ENCODE measurements around the gene PMM2.
"Not testable (repeated sequence)": the region's sequence is repeated elsewhere in the genome, so short reads cannot be mapped to it uniquely, and the experiment has no call there.

Gene PMM2
- long read RNA-seq, transcript PMM2-203 (7 exons, 931 nt) = minor isoform, 6 of 151 reads
- long read RNA-seq, transcript PMM2-207 (6 exons, 793 nt) = minor isoform, 17 of 151 reads
- long read RNA-seq, transcript PMM2-201 (8 exons, 2,313 nt) = major isoform, 107 of 151 reads
- long read RNA-seq, transcript PMM2-212 (7 exons, 986 nt) = minor isoform, 8 of 151 reads
- long read RNA-seq, partial matches to known transcripts = 3 of 151 reads
- long read RNA-seq, other reads (novel, unspliced or antisense) = 6 of 151 reads

DNA sequence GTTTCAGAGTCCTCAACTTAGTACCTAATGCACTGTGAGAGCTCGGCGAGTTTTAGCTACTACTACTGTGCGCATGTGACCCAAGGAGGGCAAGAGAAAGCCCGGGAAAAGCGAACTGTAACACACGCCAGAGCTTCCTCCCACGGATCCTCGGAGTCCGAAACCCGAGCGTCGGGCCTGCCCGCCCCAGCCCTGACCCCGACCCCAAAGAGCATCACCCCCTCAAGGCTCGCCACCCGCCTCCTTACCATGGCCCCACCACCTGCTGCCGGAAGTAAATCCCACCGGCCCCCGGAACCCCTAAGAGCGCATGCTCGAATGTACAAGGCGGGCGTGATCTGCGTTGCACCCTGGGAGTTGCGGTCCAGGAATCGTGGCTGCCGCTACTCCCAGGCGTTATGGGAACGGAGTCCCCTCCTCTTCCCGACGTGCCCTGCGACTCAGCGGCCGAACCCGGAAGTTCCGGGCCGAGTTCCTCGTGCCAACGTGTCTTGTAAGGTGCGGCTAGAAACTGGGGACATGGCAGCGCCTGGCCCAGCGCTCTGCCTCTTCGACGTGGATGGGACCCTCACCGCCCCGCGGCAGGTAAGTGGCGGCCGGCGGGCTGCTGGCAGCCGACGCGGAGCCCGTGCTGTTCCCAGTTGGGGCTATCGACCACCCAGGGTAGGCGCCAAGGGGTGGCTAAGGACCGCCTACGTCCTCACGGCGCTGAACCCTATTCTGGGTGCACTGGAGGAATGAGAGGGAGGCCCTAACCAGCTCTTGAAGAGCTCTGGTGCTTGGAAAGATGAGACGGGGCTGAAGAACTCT lies at the start of gene PMM2, which contains the start of gene TMEM186:
Gene PMM2 (plus strand): TSS at position 476 of the 810 bp plus-strand sequence. CDS start 44 bp downstream, at position 520.
Gene TMEM186 (minus strand): TSS at position 276 of the 810 bp plus-strand sequence. CDS start 25 bp downstream, at position 251.
- Histone ChIP-seq H3K27me3 (ENCODE audit: insufficient read depth, poor library complexity, severe bottlenecking) (no peaks in the 10 kb centered on the region), H3K4me3 (replicated peaks; ENCODE audit: insufficient read depth, low read length) (peak within 1 kb of the TSS; percentile 86), H3K27ac (replicated peaks) (peak within 1 kb of the TSS; percentile 87)
- peak; percentile 97 to 98 for DNase-seq (ENCODE audit: low read depth in 1 of 2, low spot score in 1 of 2)
- peak; percentile 1; the same call in 1 of the 2 replicates for TF ChIP-seq SPI1 (IDR thresholded peaks at IDR 0.05; ENCODE audit: borderline replicate concordance, low read depth)
- TF ChIP-seq, protein P1, sequence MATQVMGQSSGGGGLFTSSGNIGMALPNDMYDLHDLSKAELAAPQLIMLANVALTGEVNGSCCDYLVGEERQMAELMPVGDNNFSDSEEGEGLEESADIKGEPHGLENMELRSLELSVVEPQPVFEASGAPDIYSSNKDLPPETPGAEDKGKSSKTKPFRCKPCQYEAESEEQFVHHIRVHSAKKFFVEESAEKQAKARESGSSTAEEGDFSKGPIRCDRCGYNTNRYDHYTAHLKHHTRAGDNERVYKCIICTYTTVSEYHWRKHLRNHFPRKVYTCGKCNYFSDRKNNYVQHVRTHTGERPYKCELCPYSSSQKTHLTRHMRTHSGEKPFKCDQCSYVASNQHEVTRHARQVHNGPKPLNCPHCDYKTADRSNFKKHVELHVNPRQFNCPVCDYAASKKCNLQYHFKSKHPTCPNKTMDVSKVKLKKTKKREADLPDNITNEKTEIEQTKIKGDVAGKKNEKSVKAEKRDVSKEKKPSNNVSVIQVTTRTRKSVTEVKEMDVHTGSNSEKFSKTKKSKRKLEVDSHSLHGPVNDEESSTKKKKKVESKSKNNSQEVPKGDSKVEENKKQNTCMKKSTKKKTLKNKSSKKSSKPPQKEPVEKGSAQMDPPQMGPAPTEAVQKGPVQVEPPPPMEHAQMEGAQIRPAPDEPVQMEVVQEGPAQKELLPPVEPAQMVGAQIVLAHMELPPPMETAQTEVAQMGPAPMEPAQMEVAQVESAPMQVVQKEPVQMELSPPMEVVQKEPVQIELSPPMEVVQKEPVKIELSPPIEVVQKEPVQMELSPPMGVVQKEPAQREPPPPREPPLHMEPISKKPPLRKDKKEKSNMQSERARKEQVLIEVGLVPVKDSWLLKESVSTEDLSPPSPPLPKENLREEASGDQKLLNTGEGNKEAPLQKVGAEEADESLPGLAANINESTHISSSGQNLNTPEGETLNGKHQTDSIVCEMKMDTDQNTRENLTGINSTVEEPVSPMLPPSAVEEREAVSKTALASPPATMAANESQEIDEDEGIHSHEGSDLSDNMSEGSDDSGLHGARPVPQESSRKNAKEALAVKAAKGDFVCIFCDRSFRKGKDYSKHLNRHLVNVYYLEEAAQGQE (IDR thresholded peaks at IDR 0.05; ENCODE audit: insufficient replicate concordance, low read depth) = peak; percentile 34
- TF ChIP-seq CTCF (IDR thresholded peaks at IDR 0.05; ENCODE audit: insufficient read depth, low read length) = no peak
- TF ChIP-seq POLR2AphosphoS5 (IDR thresholded peaks at IDR 0.05; ENCODE audit: low read depth) = peak; percentile 93
- peak; percentile 88 for TF ChIP-seq GABPA (IDR thresholded peaks at IDR 0.05; ENCODE audit: low read depth)

DNA sequence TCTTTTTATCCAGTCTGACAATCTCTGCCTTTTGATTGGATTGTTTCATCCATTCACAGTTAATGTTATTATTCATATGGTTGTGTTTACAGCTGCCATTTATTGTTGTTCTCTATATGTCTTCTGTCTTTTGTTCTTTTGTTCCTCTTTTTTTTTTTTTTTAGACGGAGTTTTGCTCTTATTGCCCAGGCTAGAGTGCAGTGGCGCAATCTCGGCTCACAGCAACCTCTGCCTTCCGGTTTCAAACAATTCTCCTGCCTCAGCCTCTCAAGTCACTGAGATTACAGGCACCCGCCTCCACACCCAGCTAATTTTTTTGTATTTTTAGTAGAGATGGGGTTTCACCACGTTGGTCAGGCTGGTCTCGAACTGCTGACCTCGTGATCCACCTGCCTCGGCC lies 48.7 kb upstream of the PMM2 start:
- TF ChIP-seq SPI1 (IDR thresholded peaks at IDR 0.05; ENCODE audit: borderline replicate concordance, low read depth) = peak; percentile 1; the same call in 1 of the 2 replicates
- not testable (repeated sequence) for H3K27ac ChIP-seq (replicated peaks); H3K4me3 ChIP-seq (replicated peaks; ENCODE audit: insufficient read depth, low read length); H3K27me3 ChIP-seq (ENCODE audit: insufficient read depth, poor library complexity, severe bottlenecking)
- DNase-seq (ENCODE audit: low read depth in 1 of 2, low spot score in 1 of 2) = peak in 1 of 2 experiments; percentile 79

GRCh38 chr16:8751481-8752311 lies 45.9 kb upstream of the PMM2 start:
- Histone ChIP-seq H3K27ac (replicated peaks) (no peak overlapping the region), H3K4me3 (replicated peaks; ENCODE audit: insufficient read depth, low read length) (no peak overlapping the region), H3K27me3 (ENCODE audit: insufficient read depth, poor library complexity, severe bottlenecking) (no peaks in the 10 kb centered on the region)
- no peak for TF ChIP-seq CTCF (IDR thresholded peaks at IDR 0.05; ENCODE audit: insufficient read depth, low read length)
- TF ChIP-seq SPI1 (IDR thresholded peaks at IDR 0.05; ENCODE audit: borderline replicate concordance, low read depth) = no peak
- TF ChIP-seq, protein P1 (IDR thresholded peaks at IDR 0.05; ENCODE audit: insufficient replicate concordance, low read depth) = no peak
- no peak for TF ChIP-seq POLR2AphosphoS5 (IDR thresholded peaks at IDR 0.05; ENCODE audit: low read depth)
- no peak for TF ChIP-seq GABPA (IDR thresholded peaks at IDR 0.05; ENCODE audit: low read depth)
- DNase-seq (ENCODE audit: low read depth in 1 of 2, low spot score in 1 of 2) = no peak

Measured in HL-60 (cell line).